Activated naive CD4-positive, alpha-beta T cell treated with anti-CD3 and anti-CD28 coated beads for 36 hours (primary cell): ENCODE measurements around the gene EXOC4. TPM values are rescaled to one million over a fixed set of nuclear protein-coding genes. Genes with fewer than 3 reads are reported as not detected.
"Not testable (repeated sequence)": the region's sequence is repeated elsewhere in the genome, so short reads cannot be mapped to it uniquely, and the experiment has no call there.

Experiments used
- CTCF ChIA-PET: fragments of 350-600 bp; sonication (Branson Sonifier 250); formaldehyde crosslinking; loops from one replicate; lab custom pipeline; 2021; ENCODE audit warnings: antibody characterized with exemption; lab: Charles Lee
- DNase-seq: peaks from one replicate; pipeline ENCODE4 v3.0.0-alpha.2; 2020
- H3K27ac Mint-ChIP-seq: one replicate; pipeline ENCODE4 v1.8.0; 2021; ENCODE audit warnings: mild to moderate bottlenecking, mixed read lengths
- H3K27me3 Mint-ChIP-seq: one replicate; pipeline ENCODE4 v1.8.0; 2021; ENCODE audit warnings: low read depth, mixed read lengths
- H3K36me3 Mint-ChIP-seq: one replicate; pipeline ENCODE4 v1.8.0; 2021; ENCODE audit warnings: low read depth, mixed read lengths
- H3K4me1 Mint-ChIP-seq: one replicate; pipeline ENCODE4 v1.8.0; 2021; ENCODE audit warnings: low read depth, mixed read lengths
- H3K4me3 Mint-ChIP-seq: one replicate; pipeline ENCODE4 v1.8.0; 2021; ENCODE audit warnings: mild to moderate bottlenecking, moderate library complexity, mixed read lengths
- H3K9me3 Mint-ChIP-seq: one replicate; pipeline ENCODE4 v1.8.0; 2021; ENCODE audit warnings: mixed read lengths
- intact Hi-C: fragments of 100-400 bp; cut with micrococcal nuclease; formaldehyde crosslinking; loops from one replicate; pipeline ENCODE4 v1.15.1; 2023
- total RNA-seq, 2 experiments: library from RNA; stranded (reverse); gene quantifications; one replicate each; pipeline ENCODE4 v1.2.3, GENCODE V29; 2021

Gene EXOC4
- 10 to 100 TPM; 57.1 to 62.1 TPM for total RNA-seq

- H3K9me3 Mint-ChIP-seq, result no peaks in the 10 kb centered on the region
- H3K4me1 Mint-ChIP-seq, result peaks cover 29% of the 10 kb centered on the region
- no peaks in the 10 kb centered on the region for H3K27me3 Mint-ChIP-seq
- intact Hi-C loops, result loop anchor here (1.0 kb wide), 3 partner anchors 171 to 1063 kb away; partner anchors contain the start of genes CHCHD3, LRGUK and SLC35B4
- peaks cover 4% of the 10 kb centered on the region for H3K36me3 Mint-ChIP-seq
- CTCF ChIA-PET, result interaction anchor here (0.6 to 0.8 kb wide), 2 partner anchors 15 to 600 kb away, joined by 3 read pairs; no protein-coding TSS in a partner anchor
- peak within 1 kb of the TSS; percentile 82 for H3K27ac Mint-ChIP-seq
- H3K4me3 Mint-ChIP-seq, result peak within 1 kb of the TSS; percentile 88
- peak; percentile 96 for DNase-seq
Measured at GRCh38 chr7:133252858-133253518, at the start of gene EXOC4. Gene EXOC4 (plus strand): TSS chr7:133253078.

GRCh38 chr7:133203490-133203889, 49.4 kb upstream of the EXOC4 start:
- Mint-ChIP-seq H3K27me3 (peaks cover under 1% of the 10 kb centered on the region), H3K4me1 (no peaks in the 10 kb centered on the region), H3K36me3 (no peaks in the 10 kb centered on the region), H3K27ac (no peak overlapping the region), H3K9me3 (no peaks in the 10 kb centered on the region), H3K4me3 (no peak overlapping the region)
- CTCF ChIA-PET, result no interaction called here
- intact Hi-C loops, result no loop called here
- DNase-seq, result no peak

- peaks cover 24% of the 10 kb centered on the region for H3K27me3 Mint-ChIP-seq
- no peaks in the 10 kb centered on the region for H3K9me3 Mint-ChIP-seq
- H3K27ac Mint-ChIP-seq, result no peak overlapping the region
- no peaks in the 10 kb centered on the region for H3K36me3 Mint-ChIP-seq
- CTCF ChIA-PET, result interaction anchor here (0.7 to 1.0 kb wide), 2 partner anchors 402 to 511 kb away, joined by 3 to 4 read pairs; no protein-coding TSS in a partner anchor
- intact Hi-C loops, result no loop called here
- DNase-seq, result no peak
- H3K4me3 Mint-ChIP-seq, result no peak overlapping the region
- H3K4me1 Mint-ChIP-seq, result no peaks in the 10 kb centered on the region
Measured at GRCh38 chr7:133207687-133208086, 45.2 kb upstream of the EXOC4 start.

GRCh38 chr7:133210817-133211216, 42.1 kb upstream of the EXOC4 start:
- peaks cover 30% of the 10 kb centered on the region for H3K27me3 Mint-ChIP-seq

GRCh38 chr7:133213772-133214171, 39.1 kb upstream of the EXOC4 start:
- H3K9me3 Mint-ChIP-seq, H3K27ac Mint-ChIP-seq, H3K4me3 Mint-ChIP-seq, intact Hi-C loops, H3K36me3 Mint-ChIP-seq, CTCF ChIA-PET, H3K4me1 Mint-ChIP-seq, DNase-seq: not testable (repeated sequence)
- H3K27me3 Mint-ChIP-seq, result peaks cover 27% of the 10 kb centered on the region

More at GRCh38 chr7:133210817-133211216, 42.1 kb upstream of the EXOC4 start:
- H3K27ac Mint-ChIP-seq, H3K9me3 Mint-ChIP-seq, H3K36me3 Mint-ChIP-seq, CTCF ChIA-PET, DNase-seq, H3K4me3 Mint-ChIP-seq, intact Hi-C loops, H3K4me1 Mint-ChIP-seq: not testable (repeated sequence)

- DNase-seq, result no peak
- Mint-ChIP-seq H3K4me1 (no peaks in the 10 kb centered on the region), H3K9me3 (peaks cover 1% of the 10 kb centered on the region), H3K27ac (no peak overlapping the region), H3K36me3 (no peaks in the 10 kb centered on the region), H3K27me3 (peaks cover 9% of the 10 kb centered on the region), H3K4me3 (no peak overlapping the region)
- CTCF ChIA-PET, result interaction anchor here (1.4 kb wide), 1 partner anchor 14 kb away, joined by 4 read pairs; no protein-coding TSS in a partner anchor
- intact Hi-C loops, result no loop called here
Measured at GRCh38 chr7:133217773-133218172, 35.1 kb upstream of the EXOC4 start.

GRCh38 chr7:133230591-133231194, 22.2 kb upstream of the EXOC4 start:
- CTCF ChIA-PET, result interaction anchor here (0.5 kb wide), 1 partner anchor 112 kb away, joined by 4 read pairs; no protein-coding TSS in a partner anchor
- H3K4me1 Mint-ChIP-seq, result no peaks in the 10 kb centered on the region
- H3K27ac Mint-ChIP-seq, result no peak overlapping the region
- H3K27me3 Mint-ChIP-seq, result peaks cover 12% of the 10 kb centered on the region
- H3K4me3 Mint-ChIP-seq, result no peak overlapping the region
- peak; percentile 72 for DNase-seq
- no peaks in the 10 kb centered on the region for H3K36me3 Mint-ChIP-seq
- H3K9me3 Mint-ChIP-seq, result peaks cover 2% of the 10 kb centered on the region
- intact Hi-C loops, result loop anchor here (1.0 to 5.0 kb wide), 4 partner anchors 576 to 1283 kb away; no protein-coding TSS in a partner anchor

- no peak overlapping the region for H3K27ac Mint-ChIP-seq
- no peak for DNase-seq
- intact Hi-C loops, result loop anchor here (5.0 kb wide), 2 partner anchors 619 to 1286 kb away; no protein-coding TSS in a partner anchor
- no peak overlapping the region for H3K4me3 Mint-ChIP-seq
- CTCF ChIA-PET, result interaction anchor here (0.6 to 1.2 kb wide), 2 partner anchors 8 to 629 kb away, joined by 3 read pairs; no protein-coding TSS in a partner anchor
- peaks cover 12% of the 10 kb centered on the region for H3K27me3 Mint-ChIP-seq
- no peaks in the 10 kb centered on the region for H3K4me1 Mint-ChIP-seq
- no peaks in the 10 kb centered on the region for H3K9me3 Mint-ChIP-seq
- no peaks in the 10 kb centered on the region for H3K36me3 Mint-ChIP-seq
Measured at GRCh38 chr7:133233142-133233541, 19.7 kb upstream of the EXOC4 start.

- Mint-ChIP-seq H3K36me3 (no peaks in the 10 kb centered on the region), H3K27ac (no peak overlapping the region), H3K4me1 (no peaks in the 10 kb centered on the region), H3K4me3 (no peak overlapping the region), H3K9me3 (no peaks in the 10 kb centered on the region), H3K27me3 (peaks cover 8% of the 10 kb centered on the region)
- intact Hi-C loops, result loop anchor here (5.0 kb wide), 2 partner anchors 617 to 1288 kb away; no protein-coding TSS in a partner anchor
- CTCF ChIA-PET, result interaction anchor here (0.6 kb wide), 1 partner anchor 418 kb away, joined by 3 read pairs; no protein-coding TSS in a partner anchor
- no peak for DNase-seq
Measured at GRCh38 chr7:133234961-133235875, 17.7 kb upstream of the EXOC4 start.

GRCh38 chr7:133237545-133237944, 15.3 kb upstream of the EXOC4 start:
- Mint-ChIP-seq H3K9me3 (no peaks in the 10 kb centered on the region), H3K36me3 (no peaks in the 10 kb centered on the region), H3K27ac (no peak overlapping the region), H3K4me1 (no peaks in the 10 kb centered on the region), H3K27me3 (peaks cover 3% of the 10 kb centered on the region), H3K4me3 (no peak overlapping the region)
- DNase-seq, result no peak
- intact Hi-C loops, result no loop called here
- CTCF ChIA-PET, result interaction anchor here (0.6 to 1.7 kb wide), 4 partner anchors 8 to 923 kb away, joined by 3 to 4 read pairs (median 4); no protein-coding TSS in a partner anchor

GRCh38 chr7:133240302-133240701, 12.6 kb upstream of the EXOC4 start:
- DNase-seq, result no peak
- Mint-ChIP-seq H3K36me3 (no peaks in the 10 kb centered on the region), H3K27me3 (peaks cover 6% of the 10 kb centered on the region), H3K4me1 (no peaks in the 10 kb centered on the region), H3K27ac (no peak overlapping the region), H3K9me3 (no peaks in the 10 kb centered on the region), H3K4me3 (no peak overlapping the region)
- intact Hi-C loops, result no loop called here
- CTCF ChIA-PET, result interaction anchor here (0.7 kb wide), 1 partner anchor 311 kb away, joined by 3 read pairs; no protein-coding TSS in a partner anchor
